KMS-11 (cell line): Measurements from ENCODE around the gene KLF2.

Experiments used
- H2AFZ ChIP-seq: fragments of 200-600 bp; sonication (generic); 2 replicates; pipeline ENCODE4 v1.6.1; 2016; ENCODE audit warnings: antibody characterized with exemption, mixed run types, low read depth
- H3K27ac ChIP-seq: fragments of 200-600 bp; sonication (generic); 2 replicates; pipeline ENCODE4 v1.6.1; 2016; ENCODE audit warnings: mild to moderate bottlenecking, mixed run types
- H3K27me3 ChIP-seq: fragments of 200-600 bp; sonication (generic); 2 replicates; pipeline ENCODE4 v1.6.1; 2017; ENCODE audit warnings: mild to moderate bottlenecking, low read depth, mixed run types, moderate library complexity; ENCODE audit not compliant: insufficient read depth
- H3K36me3 ChIP-seq: fragments of 200-600 bp; sonication (generic); 2 replicates; pipeline ENCODE4 v1.6.1; 2017; ENCODE audit warnings: mild to moderate bottlenecking, mixed run types; ENCODE audit not compliant: insufficient read depth
- H3K4me1 ChIP-seq: fragments of 200-600 bp; sonication (generic); 2 replicates; pipeline ENCODE4 v1.6.1; 2016; ENCODE audit warnings: mild to moderate bottlenecking, low read depth, mixed run types; ENCODE audit not compliant: poor library complexity, severe bottlenecking
- H3K4me2 ChIP-seq: fragments of 200-600 bp; sonication (generic); 2 replicates; pipeline ENCODE4 v1.7.0; 2016; ENCODE audit warnings: mild to moderate bottlenecking, mixed run types
- H3K4me3 ChIP-seq: fragments of 200-600 bp; sonication (generic); IDR thresholded peaks from 2 replicates; pipeline ENCODE4 v1.6.1; 2017; ENCODE audit warnings: low read depth, low read length, mixed read lengths; ENCODE audit not compliant: insufficient read depth
- H3K79me2 ChIP-seq: fragments of 200-600 bp; sonication (generic); 2 replicates; pipeline ENCODE4 v1.6.1; 2016; ENCODE audit warnings: low read depth, mixed run types; ENCODE audit not compliant: insufficient read depth
- H3K9ac ChIP-seq: fragments of 200-600 bp; sonication (generic); 2 replicates; pipeline ENCODE4 v1.6.1; 2016; ENCODE audit warnings: mild to moderate bottlenecking, mixed run types
- H4K20me1 ChIP-seq: fragments of 200-600 bp; sonication (generic); 2 replicates; pipeline ENCODE4 v1.6.1; 2016; ENCODE audit warnings: mild to moderate bottlenecking, mixed run types; ENCODE audit not compliant: insufficient read depth
- TF ChIP-seq, protein P1 (sequence below): fragments of 200-600 bp; sonication (generic); conservative IDR thresholded peaks from 2 replicates; pipeline ENCODE4 v1.6.1; 2017; ENCODE audit warnings: low read depth, mild to moderate bottlenecking, antibody characterized with exemption, low read length, moderate library complexity, mixed read lengths

The KLF2 gene

DNA sequence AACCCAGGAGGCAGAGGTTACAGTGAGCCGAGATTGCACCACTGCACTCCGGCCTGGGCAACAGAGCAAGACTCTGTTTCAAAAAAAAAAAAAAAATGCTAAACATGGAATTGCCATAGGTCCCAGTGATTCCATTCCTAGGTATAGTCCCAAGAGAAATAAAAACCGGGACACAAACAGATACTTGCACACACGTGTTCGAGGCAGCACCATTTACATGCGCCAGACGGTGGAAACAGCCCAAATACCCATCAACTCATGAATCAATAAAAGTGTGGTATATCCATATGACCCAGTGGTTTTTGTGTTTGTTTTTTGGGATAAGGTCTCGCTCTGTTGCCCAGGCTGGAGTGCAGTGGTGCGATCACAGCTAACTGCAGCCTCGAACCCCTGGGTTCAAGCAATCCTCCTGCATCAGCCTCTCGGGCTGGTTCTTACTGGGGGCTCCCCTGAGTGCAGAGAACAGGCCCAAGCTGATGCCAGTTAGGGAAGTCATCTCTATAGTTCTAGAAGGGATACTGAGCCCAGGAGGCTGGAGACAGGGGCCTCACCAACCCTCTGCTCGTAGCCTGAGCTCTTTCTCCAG is 8.5 kb downstream of the KLF2 start:
- H3K4me3 ChIP-seq: no peak overlapping the region
- no peaks in the 10 kb centered on the region for H4K20me1 ChIP-seq
- no peak overlapping the region for H3K4me2 ChIP-seq
- no peak overlapping the region for H2AFZ ChIP-seq
- no peak overlapping the region for H3K27ac ChIP-seq
- no peaks in the 10 kb centered on the region for H3K36me3 ChIP-seq
- TF ChIP-seq, protein P1, sequence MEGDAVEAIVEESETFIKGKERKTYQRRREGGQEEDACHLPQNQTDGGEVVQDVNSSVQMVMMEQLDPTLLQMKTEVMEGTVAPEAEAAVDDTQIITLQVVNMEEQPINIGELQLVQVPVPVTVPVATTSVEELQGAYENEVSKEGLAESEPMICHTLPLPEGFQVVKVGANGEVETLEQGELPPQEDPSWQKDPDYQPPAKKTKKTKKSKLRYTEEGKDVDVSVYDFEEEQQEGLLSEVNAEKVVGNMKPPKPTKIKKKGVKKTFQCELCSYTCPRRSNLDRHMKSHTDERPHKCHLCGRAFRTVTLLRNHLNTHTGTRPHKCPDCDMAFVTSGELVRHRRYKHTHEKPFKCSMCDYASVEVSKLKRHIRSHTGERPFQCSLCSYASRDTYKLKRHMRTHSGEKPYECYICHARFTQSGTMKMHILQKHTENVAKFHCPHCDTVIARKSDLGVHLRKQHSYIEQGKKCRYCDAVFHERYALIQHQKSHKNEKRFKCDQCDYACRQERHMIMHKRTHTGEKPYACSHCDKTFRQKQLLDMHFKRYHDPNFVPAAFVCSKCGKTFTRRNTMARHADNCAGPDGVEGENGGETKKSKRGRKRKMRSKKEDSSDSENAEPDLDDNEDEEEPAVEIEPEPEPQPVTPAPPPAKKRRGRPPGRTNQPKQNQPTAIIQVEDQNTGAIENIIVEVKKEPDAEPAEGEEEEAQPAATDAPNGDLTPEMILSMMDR: no peak
- H3K9ac ChIP-seq: no peak overlapping the region
- no peaks in the 10 kb centered on the region for H3K79me2 ChIP-seq
- H3K4me1 ChIP-seq: peaks cover 43% of the 10 kb centered on the region
- no peaks in the 10 kb centered on the region; the same call in 1 of the 2 replicates for H3K27me3 ChIP-seq

GRCh38 chr19:16334411-16334810 is 9.8 kb downstream of the KLF2 start:
- TF ChIP-seq, protein P1: no peak
- Histone ChIP-seq H3K27me3 (no peaks in the 10 kb centered on the region; the same call in 1 of the 2 replicates), H3K79me2 (no peaks in the 10 kb centered on the region), H3K4me3 (no peak overlapping the region), H3K4me1 (peaks cover 45% of the 10 kb centered on the region), H4K20me1 (no peaks in the 10 kb centered on the region), H2AFZ (no peak overlapping the region), H3K9ac (no peak overlapping the region), H3K36me3 (no peaks in the 10 kb centered on the region), H3K4me2 (no peak overlapping the region), H3K27ac (no peak overlapping the region)

GRCh38 chr19:16335226-16335625 is 10.6 kb downstream of the KLF2 start:
- Histone ChIP-seq H3K79me2 (no peaks in the 10 kb centered on the region), H3K27ac (no peak overlapping the region), H3K9ac (no peak overlapping the region), H3K4me3 (no peak overlapping the region), H3K4me1 (peaks cover 43% of the 10 kb centered on the region), H2AFZ (no peak overlapping the region), H3K27me3 (no peaks in the 10 kb centered on the region), H4K20me1 (no peaks in the 10 kb centered on the region), H3K4me2 (no peak overlapping the region), H3K36me3 (no peaks in the 10 kb centered on the region)
- TF ChIP-seq, protein P1: no peak

DNA sequence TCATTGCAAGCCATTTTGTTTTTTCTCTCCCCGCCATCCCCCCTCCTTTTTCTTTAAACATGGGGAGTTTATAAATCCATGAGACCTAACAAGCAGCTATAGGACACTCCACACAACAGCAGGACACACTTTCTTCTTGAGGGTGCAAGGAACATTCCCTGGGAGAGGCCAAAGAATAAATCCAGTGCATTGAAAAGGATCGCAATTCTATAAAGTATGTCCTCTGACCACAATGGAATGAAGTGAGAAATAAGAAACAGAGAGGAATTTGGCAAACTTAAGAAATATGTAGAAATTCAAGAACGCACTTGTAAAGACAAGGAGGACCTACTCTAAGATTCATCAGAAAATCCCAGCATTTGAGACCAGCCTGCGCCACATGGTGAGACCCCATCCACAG is 11.9 kb downstream of the KLF2 start:
- Histone ChIP-seq H3K4me3 (no peak overlapping the region), H3K4me1 (peaks cover 36% of the 10 kb centered on the region), H3K27me3 (no peaks in the 10 kb centered on the region), H3K36me3 (no peaks in the 10 kb centered on the region), H3K4me2 (no peak overlapping the region), H2AFZ (no peak overlapping the region), H4K20me1 (no peaks in the 10 kb centered on the region), H3K27ac (no peak overlapping the region), H3K9ac (no peak overlapping the region), H3K79me2 (no peaks in the 10 kb centered on the region)
- TF ChIP-seq, protein P1: no peak
